ENCODE data around the gene SLC41A3. TPM values are rescaled to one million over a fixed set of nuclear protein-coding genes. Genes with fewer than 3 reads are reported as not detected.

The SLC41A3 gene
- total RNA-seq, 4 donors from 2014 or later, result 31.0 to 62.7 (median 37.5) TPM

DNA sequence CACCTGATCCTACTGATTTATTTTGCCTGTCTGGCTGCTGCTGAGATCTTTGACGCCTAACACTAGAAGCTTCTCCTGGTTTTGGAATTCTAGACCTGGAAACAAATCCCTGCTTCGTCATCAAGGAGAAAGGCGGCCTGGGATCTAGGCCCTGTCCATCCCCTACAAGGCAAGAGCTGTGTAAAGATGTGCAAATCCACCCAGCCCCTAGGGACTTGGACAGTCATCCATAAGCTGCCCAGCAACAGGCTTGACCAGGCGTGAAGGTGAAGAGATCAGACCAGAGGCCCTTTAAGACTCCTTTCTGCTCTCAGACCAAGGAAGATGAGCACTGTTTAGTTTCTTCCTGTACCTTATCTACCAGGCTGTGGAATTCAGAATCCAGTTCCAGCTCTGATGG, 32.2 kb downstream of the SLC41A3 start:
- Histone ChIP-seq H3K27me3 (no peaks in the 10 kb centered on the region), H3K27ac (no peak overlapping the region), H3K36me3 (peaks cover 0 to 46% of the 10 kb centered on the region in 2 donors), H3K9me3 (peaks cover 0 to 8% (median 0%) of the 10 kb centered on the region in 3 donors), H3K4me1 (no peaks in the 10 kb centered on the region), H3K4me3 (no peak overlapping the region)
- TF ChIP-seq POLR2A (IDR thresholded peaks at IDR 0.05) (no peak), POLR2AphosphoS5 (IDR thresholded peaks at IDR 0.05) (no peak), EP300 (IDR thresholded peaks at IDR 0.05) (no peak)
- TF ChIP-seq, protein P1, sequence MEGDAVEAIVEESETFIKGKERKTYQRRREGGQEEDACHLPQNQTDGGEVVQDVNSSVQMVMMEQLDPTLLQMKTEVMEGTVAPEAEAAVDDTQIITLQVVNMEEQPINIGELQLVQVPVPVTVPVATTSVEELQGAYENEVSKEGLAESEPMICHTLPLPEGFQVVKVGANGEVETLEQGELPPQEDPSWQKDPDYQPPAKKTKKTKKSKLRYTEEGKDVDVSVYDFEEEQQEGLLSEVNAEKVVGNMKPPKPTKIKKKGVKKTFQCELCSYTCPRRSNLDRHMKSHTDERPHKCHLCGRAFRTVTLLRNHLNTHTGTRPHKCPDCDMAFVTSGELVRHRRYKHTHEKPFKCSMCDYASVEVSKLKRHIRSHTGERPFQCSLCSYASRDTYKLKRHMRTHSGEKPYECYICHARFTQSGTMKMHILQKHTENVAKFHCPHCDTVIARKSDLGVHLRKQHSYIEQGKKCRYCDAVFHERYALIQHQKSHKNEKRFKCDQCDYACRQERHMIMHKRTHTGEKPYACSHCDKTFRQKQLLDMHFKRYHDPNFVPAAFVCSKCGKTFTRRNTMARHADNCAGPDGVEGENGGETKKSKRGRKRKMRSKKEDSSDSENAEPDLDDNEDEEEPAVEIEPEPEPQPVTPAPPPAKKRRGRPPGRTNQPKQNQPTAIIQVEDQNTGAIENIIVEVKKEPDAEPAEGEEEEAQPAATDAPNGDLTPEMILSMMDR (IDR thresholded peaks at IDR 0.05), result no peak
- WGBS, 2 donors (ENCODE audit: low coverage in 1 of 2), result 94 to 100% methylated on average over 1 to 4 of the region's 4 CpGs
- ATAC-seq, result no peak

DNA sequence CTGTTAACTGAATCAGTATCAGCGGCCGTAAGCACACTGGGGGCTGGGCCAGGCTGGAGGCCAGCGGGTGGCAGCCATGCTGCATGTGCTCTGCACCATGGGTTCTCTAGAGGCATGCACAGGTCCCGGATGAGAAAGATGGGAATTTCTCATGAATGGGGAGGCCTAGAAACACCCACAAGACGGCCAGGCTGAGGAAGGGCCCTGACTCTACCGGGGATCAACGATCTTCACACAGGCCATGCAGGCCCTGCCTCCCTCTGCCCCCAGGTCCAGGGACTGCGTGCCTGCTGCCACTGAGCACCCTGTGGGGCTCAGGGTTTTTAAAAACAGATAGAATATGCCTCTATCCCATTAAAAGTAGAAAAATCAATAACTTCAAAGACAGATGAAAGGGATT, 32.7 kb downstream of the SLC41A3 start:
- no peak overlapping the region for H3K27ac ChIP-seq
- no peaks in the 10 kb centered on the region for H3K27me3 ChIP-seq
- no peak for ATAC-seq
- peaks cover 0 to 43% of the 10 kb centered on the region in 2 donors for H3K36me3 ChIP-seq
- no peak overlapping the region for H3K4me3 ChIP-seq
- WGBS, 2 donors (ENCODE audit: low coverage in 1 of 2), result 91 to 100% methylated on average over 3 to 4 of the region's 8 CpGs
- H3K9me3 ChIP-seq, result peaks cover 0 to 13% (median 0%) of the 10 kb centered on the region in 3 donors
- H3K4me1 ChIP-seq, result no peaks in the 10 kb centered on the region
- TF ChIP-seq, protein P1 (IDR thresholded peaks at IDR 0.05), result no peak
- no peak for TF ChIP-seq EP300 (IDR thresholded peaks at IDR 0.05)
- TF ChIP-seq POLR2A (IDR thresholded peaks at IDR 0.05), result no peak
- no peak for TF ChIP-seq POLR2AphosphoS5 (IDR thresholded peaks at IDR 0.05)

DNA sequence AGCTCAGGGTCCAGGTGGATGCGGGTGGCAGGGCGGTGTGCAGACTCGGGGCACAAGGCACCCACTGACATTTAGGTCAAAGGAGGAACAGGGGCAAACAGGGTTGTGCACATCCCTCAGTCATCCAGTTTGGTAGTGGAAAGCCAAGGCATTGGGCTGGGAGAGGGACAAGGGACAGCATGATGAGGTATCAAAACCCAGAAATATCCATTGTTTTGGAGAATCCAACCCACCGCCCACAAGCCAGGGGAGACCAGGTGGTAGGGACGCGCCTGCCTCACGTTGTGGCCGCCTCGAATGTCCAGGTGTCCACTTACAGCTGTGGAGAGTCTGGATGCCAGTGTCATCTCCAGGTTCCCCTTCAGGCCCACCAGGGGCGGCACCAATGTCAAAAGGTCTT, 33.3 kb downstream of the SLC41A3 start:
- Histone ChIP-seq H3K36me3 (peaks cover 0 to 37% of the 10 kb centered on the region in 2 donors), H3K27me3 (no peaks in the 10 kb centered on the region), H3K4me3 (no peak overlapping the region), H3K27ac (no peak overlapping the region), H3K9me3 (peaks cover 0 to 13% (median 0%) of the 10 kb centered on the region in 3 donors), H3K4me1 (no peaks in the 10 kb centered on the region)
- WGBS, 2 donors (ENCODE audit: low coverage in 1 of 2), result 100% methylated on average over 1 of the region's 10 CpGs; no CpG with 5 or more reads in 1 of the 2 donors
- no peak for ATAC-seq
- TF ChIP-seq POLR2A (IDR thresholded peaks at IDR 0.05) (no peak), EP300 (IDR thresholded peaks at IDR 0.05) (no peak), POLR2AphosphoS5 (IDR thresholded peaks at IDR 0.05) (no peak)
- TF ChIP-seq, protein P1 (IDR thresholded peaks at IDR 0.05), result no peak

DNA sequence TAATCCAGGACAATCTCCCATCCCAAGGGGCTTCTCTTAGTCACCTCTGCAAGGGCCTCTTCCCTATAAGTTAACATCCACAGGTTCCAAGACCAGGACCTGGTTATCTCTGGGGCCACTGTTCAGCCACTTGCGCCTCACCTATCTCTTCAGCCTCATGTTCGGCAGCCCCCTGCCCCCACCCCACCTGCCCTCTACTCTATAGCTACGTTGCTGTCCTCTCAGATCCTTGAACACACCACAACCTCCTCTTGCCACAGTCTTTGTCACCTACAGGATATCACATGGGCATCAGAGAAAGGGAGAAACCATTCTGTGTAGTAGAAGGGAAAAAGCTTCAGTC, 33.9 kb downstream of the SLC41A3 start:
- Histone ChIP-seq H3K27ac (no peak overlapping the region), H3K36me3 (peaks cover 0 to 33% of the 10 kb centered on the region in 2 donors), H3K27me3 (no peaks in the 10 kb centered on the region), H3K4me3 (no peak overlapping the region), H3K9me3 (peaks cover 0 to 13% (median 0%) of the 10 kb centered on the region in 3 donors), H3K4me1 (no peaks in the 10 kb centered on the region)
- WGBS, 2 donors (ENCODE audit: low coverage in 1 of 2), result no CpG with 5 or more reads among the region's 3 CpGs
- ATAC-seq, result no peak
- TF ChIP-seq EP300 (IDR thresholded peaks at IDR 0.05), result no peak

DNA sequence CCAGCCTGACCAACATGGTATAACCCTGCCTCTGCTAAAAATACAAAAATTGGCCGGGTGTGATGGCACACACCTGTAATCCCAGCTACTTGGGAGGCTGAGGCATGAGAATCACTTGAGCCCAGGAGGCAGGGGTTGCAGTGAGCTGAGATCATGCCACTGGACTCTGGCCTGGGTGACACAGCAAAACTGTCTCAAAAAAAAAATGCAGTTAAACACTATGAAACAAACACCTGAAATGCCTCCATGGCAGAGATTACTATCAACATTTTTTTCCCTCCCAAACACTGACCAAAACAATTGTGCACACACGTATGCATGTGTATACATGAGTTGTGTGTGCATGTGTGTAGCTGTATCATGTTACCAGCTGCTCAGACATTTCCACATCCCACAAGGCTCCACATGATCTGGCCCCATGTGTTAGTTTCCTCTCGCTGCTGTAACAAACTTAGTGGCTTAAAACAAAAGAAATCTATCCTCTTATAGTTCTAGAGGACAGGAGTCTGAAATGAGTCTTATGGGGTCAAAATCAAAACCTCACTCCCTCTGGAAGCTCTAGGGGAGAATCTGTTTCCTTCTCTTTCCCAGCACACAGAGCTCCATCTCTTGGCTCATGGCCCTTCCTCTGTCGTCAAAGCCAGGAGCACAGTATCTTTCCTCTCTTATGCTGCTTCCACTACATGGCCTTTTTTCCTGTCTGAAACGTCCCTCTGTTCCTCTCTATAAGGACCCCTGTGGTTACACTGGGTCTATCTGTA, 34.5 kb downstream of the SLC41A3 start:
- Histone ChIP-seq H3K36me3 (peaks cover 0 to 33% of the 10 kb centered on the region in 2 donors), H3K27ac (no peak overlapping the region), H3K4me1 (no peaks in the 10 kb centered on the region), H3K4me3 (no peak overlapping the region), H3K27me3 (no peaks in the 10 kb centered on the region), H3K9me3 (peaks cover 0 to 13% (median 0%) of the 10 kb centered on the region in 3 donors)
- TF ChIP-seq POLR2A (IDR thresholded peaks at IDR 0.05), result no peak
- TF ChIP-seq, protein P1 (IDR thresholded peaks at IDR 0.05), result no peak
- TF ChIP-seq POLR2AphosphoS5 (IDR thresholded peaks at IDR 0.05), result no peak
- no peak for TF ChIP-seq EP300 (IDR thresholded peaks at IDR 0.05)
- ATAC-seq, result no peak
- 65 to 68% methylated on average over 3 to 5 of the region's 5 CpGs for WGBS, 2 donors (ENCODE audit: low coverage in 1 of 2)

Data from gastroesophageal sphincter (tissue), 4 donors.